HEK293 (cell line): ENCODE data around the gene C1QL4.

Experiments used
- GFI1B ChIP-seq: fragments of 450-650 bp; formaldehyde crosslinking; IDR thresholded peaks from 2 replicates; pipeline ENCODE4 v1.5.1; 2016; ENCODE audit warnings: missing biosample characterization, missing genetic modification characterization
- GLI4 ChIP-seq: fragments of 450-650 bp; formaldehyde crosslinking; IDR thresholded peaks from 2 replicates; pipeline ENCODE4 v1.5.1; 2016; ENCODE audit warnings: missing biosample characterization, missing genetic modification characterization
- GLIS1 ChIP-seq: fragments of 450-650 bp; formaldehyde crosslinking; IDR thresholded peaks from 2 replicates; pipeline ENCODE4 v1.5.1; 2016; ENCODE audit warnings: missing biosample characterization, missing genetic modification characterization
- KLF1 ChIP-seq: fragments of 450-650 bp; formaldehyde crosslinking; IDR thresholded peaks from 2 replicates; pipeline ENCODE4 v1.5.1; 2016; ENCODE audit warnings: missing biosample characterization, missing genetic modification characterization
- MEIS1 ChIP-seq: sonication (generic); formaldehyde crosslinking; IDR thresholded peaks from 2 replicates; pipeline ENCODE4 v1.8.1; 2022; ENCODE audit warnings: missing genetic modification reagents, mild to moderate bottlenecking, borderline replicate concordance
- ZBTB1 ChIP-seq: fragments of 450-650 bp; formaldehyde crosslinking; IDR thresholded peaks from 2 replicates; pipeline ENCODE4 v1.5.1; 2016; ENCODE audit warnings: missing biosample characterization, missing genetic modification characterization
- ZBTB17 ChIP-seq: fragments of 450-650 bp; formaldehyde crosslinking; IDR thresholded peaks from 2 replicates; pipeline ENCODE4 v1.5.1; 2016; ENCODE audit warnings: missing biosample characterization, missing genetic modification characterization
- ZEB2 ChIP-seq: fragments of 450-650 bp; formaldehyde crosslinking; IDR thresholded peaks from 2 replicates; pipeline ENCODE4 v1.5.1; 2016; ENCODE audit warnings: missing biosample characterization, missing genetic modification characterization
- ZNF146 ChIP-seq: fragments of 450-650 bp; formaldehyde crosslinking; IDR thresholded peaks from 2 replicates; pipeline ENCODE4 v1.5.1; 2016; ENCODE audit warnings: missing biosample characterization, missing genetic modification characterization
- ZNF175 ChIP-seq: fragments of 450-650 bp; formaldehyde crosslinking; IDR thresholded peaks from 2 replicates; pipeline ENCODE4 v1.5.1; 2016; ENCODE audit warnings: missing biosample characterization, missing genetic modification characterization
- ZNF184 ChIP-seq: fragments of 450-650 bp; IDR thresholded peaks from 2 replicates; pipeline ENCODE4 v1.5.1; 2018; ENCODE audit warnings: missing biosample characterization, mild to moderate bottlenecking, missing genetic modification characterization
- ZNF19 ChIP-seq: fragments of 450-650 bp; formaldehyde crosslinking; IDR thresholded peaks from 2 replicates; pipeline ENCODE4; 2016; ENCODE audit warnings: missing biosample characterization, missing genetic modification characterization, low read depth
- ZNF202 ChIP-seq: fragments of 450-650 bp; formaldehyde crosslinking; IDR thresholded peaks from 2 replicates; pipeline ENCODE4 v1.5.1; 2016; ENCODE audit warnings: missing biosample characterization, missing genetic modification characterization, borderline replicate concordance
- ZNF211 ChIP-seq: fragments of 450-650 bp; formaldehyde crosslinking; IDR thresholded peaks from 2 replicates; pipeline ENCODE4 v1.5.1; 2016; ENCODE audit warnings: low read depth, missing biosample characterization, missing genetic modification characterization
- ZNF324 ChIP-seq: fragments of 450-650 bp; formaldehyde crosslinking; IDR thresholded peaks from 2 replicates; pipeline ENCODE4 v1.5.1; 2016; ENCODE audit warnings: missing biosample characterization, missing genetic modification characterization
- ZNF354C ChIP-seq: fragments of 450-650 bp; formaldehyde crosslinking; IDR thresholded peaks from 2 replicates; pipeline ENCODE4 v1.5.1; 2016; ENCODE audit warnings: missing biosample characterization, missing genetic modification characterization, low read depth, borderline replicate concordance
- ZNF394 ChIP-seq: fragments of 450-650 bp; formaldehyde crosslinking; IDR thresholded peaks from 2 replicates; pipeline ENCODE4 v1.5.1; 2016; ENCODE audit warnings: missing biosample characterization, missing genetic modification characterization, mild to moderate bottlenecking, moderate library complexity, borderline replicate concordance
- ZNF416 ChIP-seq: fragments of 450-650 bp; formaldehyde crosslinking; IDR thresholded peaks from 2 replicates; pipeline ENCODE4 v1.5.1; 2016; ENCODE audit warnings: missing biosample characterization, missing genetic modification characterization
- ZNF48 ChIP-seq: fragments of 450-650 bp; formaldehyde crosslinking; IDR thresholded peaks from 2 replicates; pipeline ENCODE4 v1.5.1; 2016; ENCODE audit warnings: missing biosample characterization, missing genetic modification characterization
- ZNF521 ChIP-seq: fragments of 450-650 bp; formaldehyde crosslinking; IDR thresholded peaks from 2 replicates; pipeline ENCODE4 v1.5.1; 2017; ENCODE audit warnings: missing biosample characterization, mild to moderate bottlenecking, missing genetic modification characterization
- ZNF549 ChIP-seq: fragments of 450-650 bp; IDR thresholded peaks from 2 replicates; pipeline ENCODE4 v1.5.1; 2018; ENCODE audit warnings: missing biosample characterization, missing genetic modification characterization, mild to moderate bottlenecking, inconsistent platforms, moderate library complexity
- ZNF585B ChIP-seq: fragments of 450-650 bp; formaldehyde crosslinking; IDR thresholded peaks from 2 replicates; pipeline ENCODE4 v1.5.1; 2016; ENCODE audit warnings: missing biosample characterization, missing genetic modification characterization
- ZNF596 ChIP-seq: fragments of 450-650 bp; IDR thresholded peaks from 2 replicates; pipeline ENCODE4 v1.5.0; 2018; ENCODE audit warnings: missing biosample characterization, mild to moderate bottlenecking, missing genetic modification characterization, moderate library complexity
- ZNF624 ChIP-seq: fragments of 450-650 bp; formaldehyde crosslinking; IDR thresholded peaks from 2 replicates; pipeline ENCODE4 v1.5.1; 2017; ENCODE audit warnings: missing biosample characterization, missing genetic modification characterization
- ZNF670 ChIP-seq: fragments of 450-650 bp; formaldehyde crosslinking; IDR thresholded peaks from 2 replicates; pipeline ENCODE4 v1.5.1; 2016; ENCODE audit warnings: missing biosample characterization, missing genetic modification characterization, low read depth
- ZNF776 ChIP-seq: fragments of 450-650 bp; formaldehyde crosslinking; IDR thresholded peaks from 2 replicates; pipeline ENCODE4 v1.5.0; 2017; ENCODE audit warnings: missing biosample characterization, missing genetic modification characterization, borderline replicate concordance
- ZNF785 ChIP-seq: fragments of 450-650 bp; formaldehyde crosslinking; IDR thresholded peaks from 2 replicates; pipeline ENCODE4 v1.5.1; 2016; ENCODE audit warnings: missing biosample characterization, missing genetic modification characterization
- ZNF791 ChIP-seq: fragments of 450-650 bp; formaldehyde crosslinking; IDR thresholded peaks from 2 replicates; pipeline ENCODE4 v1.5.1; 2016; ENCODE audit warnings: missing biosample characterization, missing genetic modification characterization
- ZNF843 ChIP-seq: fragments of 450-650 bp; formaldehyde crosslinking; IDR thresholded peaks from 2 replicates; pipeline ENCODE4 v1.5.1; 2016; ENCODE audit warnings: missing biosample characterization, missing genetic modification characterization
- TF ChIP-seq, protein P1 (sequence below): sonication (generic); formaldehyde crosslinking; IDR thresholded peaks from 2 replicates; pipeline ENCODE4 v1.8.1; 2022; ENCODE audit warnings: mild to moderate bottlenecking, moderate library complexity, missing genetic modification reagents
- TF ChIP-seq, protein P2 (sequence below): fragments of 450-650 bp; formaldehyde crosslinking; IDR thresholded peaks from 2 replicates; pipeline ENCODE4 v1.5.1; 2016; ENCODE audit warnings: missing biosample characterization, missing genetic modification characterization
- TF ChIP-seq, protein P3 (sequence below): fragments of 450-650 bp; formaldehyde crosslinking; IDR thresholded peaks from 2 replicates; pipeline ENCODE4 v1.5.1; 2016; ENCODE audit warnings: missing biosample characterization, missing genetic modification characterization
- TF ChIP-seq, protein P4 (sequence below): fragments of 450-650 bp; formaldehyde crosslinking; IDR thresholded peaks from 2 replicates; pipeline ENCODE4 v1.5.1; 2016; ENCODE audit warnings: missing biosample characterization, missing genetic modification characterization
- TF ChIP-seq, protein P5 (sequence below): fragments of 450-650 bp; formaldehyde crosslinking; IDR thresholded peaks from 2 replicates; pipeline ENCODE4 v1.5.1; 2017; ENCODE audit warnings: missing biosample characterization, missing genetic modification characterization

C1QL4 gene

DNA sequence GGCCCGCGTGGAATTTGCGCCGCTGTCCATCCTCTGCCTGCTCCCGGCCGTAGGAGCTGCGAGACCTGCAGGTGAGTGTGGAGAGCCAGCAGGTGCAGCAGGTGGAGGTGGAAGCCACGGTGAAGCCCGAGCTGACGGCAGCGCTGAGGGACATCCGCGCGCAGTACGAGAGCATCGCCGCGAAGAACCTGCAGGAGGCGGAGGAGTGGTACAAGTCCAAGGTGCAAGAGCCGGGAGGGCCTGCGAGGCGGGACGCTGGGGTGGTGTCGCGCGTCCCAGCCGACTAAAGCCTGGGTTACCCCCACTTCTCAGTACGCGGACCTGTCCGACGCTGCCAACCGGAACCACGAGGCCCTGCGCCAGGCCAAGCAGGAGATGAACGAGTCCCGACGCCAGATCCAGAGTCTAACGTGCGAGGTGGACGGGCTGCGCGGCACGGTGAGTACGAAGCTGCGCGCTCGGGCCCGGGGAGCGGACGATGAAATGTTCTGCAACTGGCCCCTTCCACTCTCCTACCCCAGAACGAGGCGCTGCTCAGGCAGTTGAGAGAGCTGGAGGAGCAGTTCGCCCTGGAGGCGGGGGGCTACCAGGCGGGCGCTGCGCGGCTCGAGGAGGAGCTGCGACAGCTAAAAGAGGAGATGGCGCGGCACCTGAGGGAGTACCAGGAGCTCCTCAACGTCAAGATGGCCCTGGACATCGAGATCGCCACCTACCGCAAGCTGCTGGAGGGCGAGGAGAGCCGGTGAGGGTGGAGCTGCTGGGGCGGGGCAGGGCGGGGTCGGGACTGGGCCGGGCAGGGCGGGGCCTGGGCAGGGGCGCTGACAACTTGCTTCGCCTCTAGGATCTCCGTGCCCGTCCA lies 39.9 kb downstream of the C1QL4 start (continued):
- no peak for TF ChIP-seq ZNF19 (tag by site-specific recombination)
- TF ChIP-seq, protein P1, sequence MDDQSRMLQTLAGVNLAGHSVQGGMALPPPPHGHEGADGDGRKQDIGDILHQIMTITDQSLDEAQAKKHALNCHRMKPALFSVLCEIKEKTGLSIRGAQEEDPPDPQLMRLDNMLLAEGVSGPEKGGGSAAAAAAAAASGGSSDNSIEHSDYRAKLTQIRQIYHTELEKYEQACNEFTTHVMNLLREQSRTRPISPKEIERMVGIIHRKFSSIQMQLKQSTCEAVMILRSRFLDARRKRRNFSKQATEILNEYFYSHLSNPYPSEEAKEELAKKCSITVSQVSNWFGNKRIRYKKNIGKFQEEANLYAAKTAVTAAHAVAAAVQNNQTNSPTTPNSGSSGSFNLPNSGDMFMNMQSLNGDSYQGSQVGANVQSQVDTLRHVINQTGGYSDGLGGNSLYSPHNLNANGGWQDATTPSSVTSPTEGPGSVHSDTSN (CRISPR knock-in tag), result no peak
- TF ChIP-seq, protein P2, sequence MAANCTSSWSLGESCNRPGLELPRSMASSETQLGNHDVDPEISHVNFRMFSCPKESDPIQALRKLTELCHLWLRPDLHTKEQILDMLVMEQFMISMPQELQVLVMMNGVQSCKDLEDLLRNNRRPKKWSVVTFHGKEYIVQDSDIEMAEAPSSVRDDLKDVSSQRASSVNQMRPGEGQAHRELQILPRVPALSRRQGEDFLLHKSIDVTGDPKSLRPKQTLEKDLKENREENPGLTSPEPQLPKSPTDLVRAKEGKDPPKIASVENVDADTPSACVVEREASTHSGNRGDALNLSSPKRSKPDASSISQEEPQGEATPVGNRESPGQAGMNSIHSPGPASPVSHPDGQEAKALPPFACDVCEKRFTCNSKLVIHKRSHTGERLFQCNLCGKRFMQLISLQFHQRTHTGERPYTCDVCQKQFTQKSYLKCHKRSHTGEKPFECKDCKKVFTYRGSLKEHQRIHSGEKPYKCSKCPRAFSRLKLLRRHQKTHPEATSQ (tag by site-specific recombination), result no peak; the same call in 1 of the 2 replicates
- no peak for TF ChIP-seq ZNF791 (tag by site-specific recombination)
- no peak for TF ChIP-seq ZNF324 (tag by site-specific recombination)
- TF ChIP-seq ZNF394 (tag by site-specific recombination), result peak; percentile 98
- no peak for TF ChIP-seq ZNF48 (tag by site-specific recombination)
- TF ChIP-seq ZNF624 (tag by site-specific recombination), result no peak
- TF ChIP-seq, protein P3, sequence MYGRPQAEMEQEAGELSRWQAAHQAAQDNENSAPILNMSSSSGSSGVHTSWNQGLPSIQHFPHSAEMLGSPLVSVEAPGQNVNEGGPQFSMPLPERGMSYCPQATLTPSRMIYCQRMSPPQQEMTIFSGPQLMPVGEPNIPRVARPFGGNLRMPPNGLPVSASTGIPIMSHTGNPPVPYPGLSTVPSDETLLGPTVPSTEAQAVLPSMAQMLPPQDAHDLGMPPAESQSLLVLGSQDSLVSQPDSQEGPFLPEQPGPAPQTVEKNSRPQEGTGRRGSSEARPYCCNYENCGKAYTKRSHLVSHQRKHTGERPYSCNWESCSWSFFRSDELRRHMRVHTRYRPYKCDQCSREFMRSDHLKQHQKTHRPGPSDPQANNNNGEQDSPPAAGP (tag by site-specific recombination), result peak; percentile 81
- TF ChIP-seq, protein P4, sequence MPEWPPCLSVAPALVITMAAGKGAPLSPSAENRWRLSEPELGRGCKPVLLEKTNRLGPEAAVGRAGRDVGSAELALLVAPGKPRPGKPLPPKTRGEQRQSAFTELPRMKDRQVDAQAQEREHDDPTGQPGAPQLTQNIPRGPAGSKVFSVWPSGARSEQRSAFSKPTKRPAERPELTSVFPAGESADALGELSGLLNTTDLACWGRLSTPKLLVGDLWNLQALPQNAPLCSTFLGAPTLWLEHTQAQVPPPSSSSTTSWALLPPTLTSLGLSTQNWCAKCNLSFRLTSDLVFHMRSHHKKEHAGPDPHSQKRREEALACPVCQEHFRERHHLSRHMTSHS, result no peak
- no peak for TF ChIP-seq ZNF596 (tag by site-specific recombination)
- TF ChIP-seq ZNF184 (tag by site-specific recombination), result no peak
- no peak for TF ChIP-seq ZNF549 (tag by site-specific recombination)
- TF ChIP-seq ZNF670 (tag by site-specific recombination), result no peak
- no peak for TF ChIP-seq ZNF785 (tag by site-specific recombination)
- TF ChIP-seq ZNF175, result no peak
- no peak for TF ChIP-seq ZNF416 (tag by site-specific recombination)
- TF ChIP-seq ZNF211, result no peak
- TF ChIP-seq GFI1B (tag by site-specific recombination), result no peak
- TF ChIP-seq GLI4 (tag by site-specific recombination), result no peak
- peak; percentile 98 for TF ChIP-seq ZEB2 (tag by site-specific recombination)
- TF ChIP-seq GLIS1, result peak; percentile 66
- TF ChIP-seq ZNF354C (tag by site-specific recombination), result no peak
- TF ChIP-seq ZNF776 (tag by site-specific recombination), result no peak
- peak; percentile 2; the same call in 1 of the 2 replicates for TF ChIP-seq ZNF146 (tag by site-specific recombination)
- TF ChIP-seq ZNF521 (tag by site-specific recombination), result no peak
- TF ChIP-seq ZNF843, result no peak; the same call in 1 of the 2 replicates
- TF ChIP-seq ZNF585B, result no peak
- TF ChIP-seq MEIS1 (CRISPR knock-in tag), result no peak
- no peak for TF ChIP-seq ZNF202 (tag by site-specific recombination)
- TF ChIP-seq, protein P5, sequence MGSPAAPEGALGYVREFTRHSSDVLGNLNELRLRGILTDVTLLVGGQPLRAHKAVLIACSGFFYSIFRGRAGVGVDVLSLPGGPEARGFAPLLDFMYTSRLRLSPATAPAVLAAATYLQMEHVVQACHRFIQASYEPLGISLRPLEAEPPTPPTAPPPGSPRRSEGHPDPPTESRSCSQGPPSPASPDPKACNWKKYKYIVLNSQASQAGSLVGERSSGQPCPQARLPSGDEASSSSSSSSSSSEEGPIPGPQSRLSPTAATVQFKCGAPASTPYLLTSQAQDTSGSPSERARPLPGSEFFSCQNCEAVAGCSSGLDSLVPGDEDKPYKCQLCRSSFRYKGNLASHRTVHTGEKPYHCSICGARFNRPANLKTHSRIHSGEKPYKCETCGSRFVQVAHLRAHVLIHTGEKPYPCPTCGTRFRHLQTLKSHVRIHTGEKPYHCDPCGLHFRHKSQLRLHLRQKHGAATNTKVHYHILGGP, result no peak
- no peak for TF ChIP-seq ZBTB1 (tag by site-specific recombination)
- peak; percentile 94 for TF ChIP-seq KLF1 (tag by site-specific recombination)
- TF ChIP-seq ZBTB17 (tag by site-specific recombination), result peak; percentile 99
